Upper lobe of right lung (tissue), 1 donor: ENCODE results near the gene RHOT2. TPM values are rescaled to one million over a fixed set of nuclear protein-coding genes. Genes with fewer than 3 reads are reported as not detected.

ENCODE experiments used
- ATAC-seq: fragments of 200-7000 bp; cut with Tn5 transposase; one replicate; pipeline ENCODE4 v1.9.1; 2020; ENCODE audit warnings: mild to moderate bottlenecking, moderate library complexity
- DNase-seq: peaks from one replicate; pipeline ENCODE4 v3.0.0-alpha.2; 2020
- H3K27ac ChIP-seq: fragments of 200-600 bp; one replicate; pipeline ENCODE4 v1.8.0; 2022
- H3K27me3 ChIP-seq: fragments of 200-600 bp; one replicate; pipeline ENCODE4 v1.8.0; 2022; ENCODE audit warnings: mild to moderate bottlenecking
- H3K36me3 ChIP-seq: fragments of 200-600 bp; one replicate; pipeline ENCODE4 v1.8.0; 2022
- H3K4me1 ChIP-seq: fragments of 200-600 bp; one replicate; pipeline ENCODE4 v1.8.0; 2022
- H3K4me3 ChIP-seq: fragments of 200-600 bp; one replicate; pipeline ENCODE4 v1.8.0; 2022; ENCODE audit warnings: mild to moderate bottlenecking
- H3K9me3 ChIP-seq: fragments of 200-600 bp; one replicate; pipeline ENCODE4 v1.8.0; 2022
- CTCF ChIP-seq: fragments of 200-600 bp; IDR thresholded peaks from one replicate; pipeline ENCODE4 v1.8.0; 2022; ENCODE audit warnings: antibody characterized with exemption
- intact Hi-C: fragments of 100-400 bp; cut with DNase I; formaldehyde crosslinking; loops from one replicate; pipeline ENCODE4 v1.11.0; 2022
- total RNA-seq: library from RNA; stranded (reverse); fragmentation: NEBNext Ultra II Directional; extraction: Animal tissue kit (Norgen Biotek cat#: 25700); gene quantifications from one replicate; pipeline ENCODE4 v1.2.1, GENCODE V29; 2021
- donor health status: DM: no; HTN: yes; CAD: no; lungs with severe emphysema.

RHOT2 gene
- total RNA-seq, 1 donor from 2014 or later = 92.5 TPM

- TF ChIP-seq CTCF = no peak
- H3K27ac ChIP-seq = no peak overlapping the region
- no peaks in the 10 kb centered on the region for H3K4me1 ChIP-seq
- DNase-seq (no peak), ATAC-seq (no peak)
- intact Hi-C loops = no loop called here
- no peaks in the 10 kb centered on the region for H3K36me3 ChIP-seq
- H3K9me3 ChIP-seq = no peaks in the 10 kb centered on the region
- H3K4me3 ChIP-seq = no peak overlapping the region
- H3K27me3 ChIP-seq = peaks cover 92% of the 10 kb centered on the region
Observed at GRCh38 chr16:704552-705380, 36.8 kb downstream of the RHOT2 start.

- peaks cover 92% of the 10 kb centered on the region for H3K27me3 ChIP-seq
- no peaks in the 10 kb centered on the region for H3K9me3 ChIP-seq
- no peaks in the 10 kb centered on the region for H3K36me3 ChIP-seq
- no peak for ATAC-seq
- no peak within 1 kb of the TSS for H3K4me3 ChIP-seq
- no peak for DNase-seq
- no peak for TF ChIP-seq CTCF
- intact Hi-C loops = no loop called here
- no peaks in the 10 kb centered on the region for H3K4me1 ChIP-seq
- H3K27ac ChIP-seq = no peak within 1 kb of the TSS
Observed at GRCh38 chr16:705431-706188, 37.7 kb downstream of the RHOT2 start, which contains the start of gene FBXL16. TSS of gene FBXL16 (minus strand) at chr16:705801. CDS start at chr16:697405, 8,396 bp downstream.

- no peak for TF ChIP-seq CTCF
- DNase-seq (no peak), ATAC-seq (no peak)
- Histone ChIP-seq H3K27me3 (peaks cover 92% of the 10 kb centered on the region), H3K36me3 (no peaks in the 10 kb centered on the region), H3K27ac (no peak overlapping the region), H3K4me1 (no peaks in the 10 kb centered on the region), H3K9me3 (no peaks in the 10 kb centered on the region), H3K4me3 (no peak overlapping the region)
- intact Hi-C loops = no loop called here
Observed at GRCh38 chr16:706189-707061, 38.5 kb downstream of the RHOT2 start.

- no peak for ATAC-seq
- H3K27ac ChIP-seq = no peak overlapping the region
- no peaks in the 10 kb centered on the region for H3K36me3 ChIP-seq
- H3K4me1 ChIP-seq = no peaks in the 10 kb centered on the region
- intact Hi-C loops = no loop called here
- H3K4me3 ChIP-seq = no peak overlapping the region
- TF ChIP-seq CTCF = no peak
- no peaks in the 10 kb centered on the region for H3K9me3 ChIP-seq
- peaks cover 87% of the 10 kb centered on the region for H3K27me3 ChIP-seq
- no peak for DNase-seq
Observed at GRCh38 chr16:707062-707538, 39.2 kb downstream of the RHOT2 start.

GRCh38 chr16:708019-708418, 40.1 kb downstream of the RHOT2 start:
- no peak for TF ChIP-seq CTCF
- peaks cover 78% of the 10 kb centered on the region for H3K27me3 ChIP-seq
- H3K4me1 ChIP-seq = no peaks in the 10 kb centered on the region
- H3K9me3 ChIP-seq = no peaks in the 10 kb centered on the region
- intact Hi-C loops = no loop called here
- no peaks in the 10 kb centered on the region for H3K36me3 ChIP-seq
- DNase-seq = no peak
- H3K4me3 ChIP-seq = no peak overlapping the region
- no peak for ATAC-seq
- no peak overlapping the region for H3K27ac ChIP-seq
